Cerebellar cortex (tissue), 1 donor: ENCODE data around the gene ADGRV1.
"Not testable (repeated sequence)": the region's sequence is repeated elsewhere in the genome, so short reads cannot be mapped to it uniquely, and the experiment has no call there.

Experiments
- DNase-seq: peaks from one replicate; pipeline ENCODE4 v3.0.0-alpha.2; 2015; ENCODE audit warnings: low spot score

The ADGRV1 gene

DNA sequence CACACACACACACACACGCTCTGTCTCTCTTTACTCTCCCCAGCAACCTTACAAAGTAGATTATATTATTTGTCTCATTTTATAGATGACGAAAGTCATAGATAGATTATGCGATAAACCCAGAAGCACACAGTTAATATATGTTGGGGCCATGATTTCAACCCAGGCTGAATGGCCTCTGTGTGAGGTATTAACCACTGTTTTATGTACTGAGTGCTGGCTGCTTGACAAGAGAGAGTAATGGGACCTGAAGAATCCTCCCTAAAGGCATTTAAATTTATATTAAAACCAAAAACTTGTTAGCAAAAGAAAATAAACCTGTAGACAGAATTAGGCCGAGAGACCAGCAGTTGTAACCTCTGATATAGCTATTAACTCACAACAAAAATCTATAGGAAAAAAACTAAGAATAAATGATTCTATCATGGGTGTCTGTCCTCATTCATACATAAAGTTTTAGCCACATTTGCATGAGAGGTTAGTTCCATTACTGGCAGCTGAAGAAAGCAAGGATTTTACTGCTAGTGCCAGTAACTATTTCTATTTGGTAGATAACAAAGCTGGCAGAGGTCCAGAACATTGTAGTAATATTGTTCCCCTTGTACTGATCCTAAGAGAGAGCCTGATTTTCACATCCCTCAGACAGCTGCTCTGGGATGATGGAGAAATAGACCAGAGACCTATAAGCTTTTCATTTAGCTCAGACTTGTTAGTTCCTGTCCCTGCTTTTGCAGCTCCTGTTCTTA, 250.9 kb downstream of the ADGRV1 start:
- no peak for DNase-seq

DNA sequence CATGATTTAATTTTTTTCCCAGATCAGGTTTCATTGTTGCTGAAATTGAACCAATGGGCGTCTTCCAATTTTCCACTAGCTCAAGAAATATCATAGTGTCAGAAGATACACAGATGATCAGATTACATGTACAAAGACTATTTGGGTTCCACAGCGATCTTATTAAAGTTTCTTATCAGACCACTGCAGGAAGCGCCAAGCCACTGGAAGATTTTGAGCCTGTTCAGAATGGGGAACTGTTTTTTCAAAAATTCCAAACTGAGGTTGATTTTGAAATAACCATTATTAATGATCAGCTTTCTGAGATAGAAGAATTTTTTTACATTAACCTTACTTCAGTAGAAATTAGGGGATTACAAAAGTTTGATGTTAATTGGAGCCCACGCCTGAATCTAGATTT, 251.6 kb downstream of the ADGRV1 start:
- DNase-seq, result no peak

DNA sequence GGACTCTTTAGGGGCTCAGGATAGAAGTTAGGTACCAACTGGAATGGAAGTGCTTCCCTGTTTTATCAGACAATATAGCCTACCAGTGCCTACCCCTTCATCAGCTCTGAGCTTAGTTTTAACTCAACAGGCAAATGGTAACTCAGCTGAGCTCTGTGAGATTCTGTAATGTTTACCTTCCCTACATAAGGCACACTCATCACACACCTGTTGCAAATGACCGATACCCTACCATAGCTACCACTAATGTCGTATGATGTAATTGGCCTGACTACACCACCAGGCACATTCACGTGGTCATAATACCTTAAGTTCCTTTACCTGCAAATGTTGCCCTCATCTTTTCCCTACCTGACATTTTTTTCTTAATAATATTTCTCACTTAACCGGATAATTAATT, 254.8 kb downstream of the ADGRV1 start:
- DNase-seq, result no peak

DNA sequence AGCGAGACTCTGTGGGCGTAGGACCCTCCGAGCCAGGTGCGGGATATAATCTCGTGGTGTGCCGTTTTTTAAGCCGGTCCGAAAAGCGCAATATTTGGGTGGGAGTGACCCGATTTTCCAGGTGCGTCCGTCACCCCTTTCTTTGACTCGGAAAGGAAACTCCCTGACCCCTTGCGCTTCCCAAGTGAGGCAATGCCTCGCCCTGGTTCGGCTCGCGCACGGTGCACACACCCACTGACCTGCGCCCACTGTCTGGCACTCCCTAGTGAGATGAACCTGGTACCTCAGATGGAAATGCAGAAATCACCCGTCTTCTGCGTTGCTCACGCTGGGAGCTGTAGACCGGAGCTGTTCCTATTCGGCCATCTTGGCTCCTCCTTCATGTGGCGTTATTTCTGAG, 263.5 kb downstream of the ADGRV1 start:
- DNase-seq, result not testable (repeated sequence)

DNA sequence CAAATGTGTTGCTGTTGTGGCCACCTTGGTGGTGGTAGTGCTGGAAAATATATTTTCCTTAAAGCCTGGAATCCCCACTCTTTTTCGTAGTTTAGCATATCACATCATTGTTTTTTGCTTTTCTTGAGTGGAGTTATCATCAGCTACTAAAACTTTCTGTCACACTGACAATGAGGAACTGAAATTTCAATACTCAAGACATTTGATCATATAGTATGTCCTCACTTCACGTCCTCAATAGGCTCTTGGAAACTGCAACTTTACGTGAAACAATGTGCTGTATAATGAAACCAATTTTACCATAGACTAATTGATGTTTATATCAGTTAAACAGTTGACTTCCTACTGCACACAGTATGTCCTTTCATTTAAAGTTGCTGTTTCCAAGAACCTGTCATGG, 265.8 kb downstream of the ADGRV1 start:
- DNase-seq, result no peak

DNA sequence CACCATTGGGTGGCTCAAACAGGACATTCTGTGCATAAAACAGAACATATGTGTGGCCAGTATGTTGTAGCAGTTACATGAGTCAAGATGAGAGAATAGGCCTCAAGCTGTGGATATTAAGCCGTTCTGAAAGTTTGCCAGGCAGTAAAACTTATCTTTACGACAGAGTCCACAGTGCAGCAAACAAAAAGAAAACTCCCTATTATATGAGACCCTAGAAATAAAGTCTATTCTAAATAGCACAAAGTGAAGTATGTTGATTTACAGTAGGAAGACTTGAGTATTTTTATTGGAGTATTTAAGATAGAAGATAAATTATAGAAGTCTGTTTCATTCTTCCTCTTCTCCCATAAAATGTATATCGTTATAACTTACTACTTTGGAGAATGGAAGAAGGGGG, 271.5 kb downstream of the ADGRV1 start:
- no peak for DNase-seq

DNA sequence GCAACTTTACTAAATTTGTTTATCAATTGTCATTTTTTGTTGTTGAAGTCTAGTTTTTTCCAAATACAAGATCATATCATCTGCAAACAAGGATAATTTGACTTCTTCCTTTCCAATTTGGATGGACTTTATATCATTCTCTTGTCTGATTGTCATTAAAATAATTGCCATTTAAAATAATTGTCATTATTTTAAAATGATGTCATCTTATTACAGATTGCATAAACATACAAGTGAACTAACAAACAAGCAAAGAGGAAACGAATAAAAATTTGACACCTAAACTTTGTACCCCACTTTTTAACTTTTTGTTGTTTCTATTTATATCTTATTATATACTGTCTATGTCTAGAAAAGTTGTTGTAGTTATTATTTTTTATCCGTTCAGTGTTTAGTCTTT, 275.2 kb downstream of the ADGRV1 start:
- DNase-seq, result no peak

DNA sequence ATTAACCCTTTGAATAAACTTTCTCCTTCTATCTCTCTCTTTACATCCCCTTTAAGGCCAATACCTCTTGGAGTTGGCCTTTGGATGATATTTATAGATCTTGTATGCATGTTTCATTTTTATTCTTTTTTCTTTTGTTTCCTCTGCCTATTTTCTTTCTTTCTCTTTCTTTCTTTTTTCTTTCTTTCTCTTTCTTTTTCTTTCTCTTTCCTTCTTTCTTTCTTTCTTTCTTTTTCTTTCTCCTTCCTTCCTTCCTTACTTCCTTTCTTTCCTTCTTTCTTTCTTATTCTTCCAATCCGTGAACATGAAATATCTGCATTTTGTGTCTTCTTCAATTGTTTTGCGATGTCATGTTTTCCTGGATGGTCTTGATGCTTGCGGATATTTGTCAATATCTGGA, 276.1 kb downstream of the ADGRV1 start:
- DNase-seq, result no peak

DNA sequence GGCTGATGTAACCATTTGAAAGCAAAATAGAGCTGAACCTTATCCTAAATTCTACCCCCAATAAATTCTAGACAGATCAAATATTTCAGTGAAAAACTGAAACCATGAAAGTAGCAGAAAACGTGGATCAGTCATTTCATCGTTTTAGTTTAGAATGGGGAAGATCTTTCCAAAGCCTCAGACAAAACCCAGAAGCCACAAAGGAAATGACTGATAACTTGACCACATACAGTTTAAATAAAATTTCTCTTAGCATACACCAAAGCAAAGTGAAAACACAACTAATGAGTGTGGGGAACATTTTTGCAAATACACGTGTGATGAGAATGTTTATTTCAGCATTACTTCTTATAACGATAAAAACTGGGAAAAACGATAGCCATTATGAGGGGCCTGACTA, 284.8 kb downstream of the ADGRV1 start:
- no peak for DNase-seq

DNA sequence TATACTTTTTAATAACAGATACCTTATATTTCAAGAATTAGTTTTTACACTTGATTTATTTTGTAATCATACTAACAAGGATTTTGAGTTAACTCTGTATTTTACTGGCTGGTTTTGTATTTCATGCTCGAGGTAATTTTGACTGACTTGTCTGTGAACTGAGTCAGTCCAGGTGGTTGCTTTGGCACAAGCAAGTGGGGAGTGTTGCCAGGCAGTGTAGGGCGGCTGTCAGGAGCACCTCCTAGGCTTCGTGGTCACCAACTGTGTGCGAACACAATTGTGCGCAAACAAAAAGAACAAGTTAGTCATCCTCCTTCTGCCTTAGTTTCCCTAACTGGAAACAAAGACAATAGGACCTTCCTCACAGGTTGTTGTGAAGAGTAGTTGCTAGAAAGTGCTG, 286.3 kb downstream of the ADGRV1 start:
- peak; percentile 46 for DNase-seq

DNA sequence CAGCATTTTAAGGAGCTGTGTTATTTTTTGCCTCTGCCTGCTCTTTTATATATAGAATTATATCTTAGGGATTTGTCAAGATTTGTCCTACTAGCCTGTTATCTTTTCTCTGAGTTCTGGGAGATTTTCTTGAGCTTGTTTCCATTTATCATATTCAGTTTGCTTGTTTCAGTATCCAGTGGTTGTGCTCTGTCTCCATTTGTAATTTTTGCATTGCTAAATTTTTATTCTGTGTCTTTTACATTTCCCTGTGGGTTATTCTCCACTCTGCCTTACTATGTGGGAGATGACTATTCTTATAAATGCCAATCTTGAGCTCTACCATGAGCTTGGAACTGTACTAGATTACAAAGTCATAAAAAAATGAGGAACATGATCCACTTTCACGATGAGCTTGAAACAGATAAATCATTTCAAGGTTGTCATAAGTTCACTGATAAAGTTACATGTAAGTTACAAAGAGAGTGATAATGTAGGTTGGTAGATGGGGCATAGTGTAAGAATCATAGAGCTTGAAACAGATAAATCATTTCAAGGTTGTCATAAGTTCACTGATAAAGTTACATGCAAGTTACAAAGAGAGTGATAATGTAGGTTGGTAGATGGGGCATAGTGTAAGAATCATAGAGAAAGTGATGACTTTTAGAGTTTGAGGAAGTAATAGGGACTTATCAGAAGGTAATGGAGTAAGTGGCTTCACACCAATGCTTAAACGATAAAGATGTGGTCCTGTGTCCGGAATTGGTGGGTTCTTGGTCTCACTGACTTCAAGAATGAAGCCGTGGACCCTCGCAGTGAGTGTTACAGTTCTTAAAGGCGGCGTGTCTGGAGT, 287.3 kb downstream of the ADGRV1 start:
- no peak for DNase-seq

DNA sequence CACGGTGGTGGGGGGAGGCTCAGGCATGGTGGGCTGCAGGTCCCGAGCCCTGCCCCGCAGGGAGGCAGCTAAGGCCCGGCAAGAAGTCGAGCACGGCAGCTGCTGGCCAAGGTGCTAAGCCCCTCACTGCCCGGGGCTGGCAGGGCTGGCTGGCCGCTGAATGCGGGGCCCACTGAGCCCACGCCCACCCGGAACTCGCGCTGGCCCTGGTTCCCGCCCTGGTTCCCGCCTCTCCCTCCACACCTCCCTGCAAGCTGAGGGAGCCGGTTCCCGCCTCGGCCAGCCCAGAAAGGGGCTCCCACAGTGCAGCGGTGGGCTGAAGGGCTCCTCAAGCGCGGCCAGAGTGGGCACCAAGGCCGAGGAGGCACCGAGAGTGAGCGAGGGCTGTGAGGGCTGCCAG, 289.0 kb downstream of the ADGRV1 start:
- DNase-seq, result not testable (repeated sequence)

DNA sequence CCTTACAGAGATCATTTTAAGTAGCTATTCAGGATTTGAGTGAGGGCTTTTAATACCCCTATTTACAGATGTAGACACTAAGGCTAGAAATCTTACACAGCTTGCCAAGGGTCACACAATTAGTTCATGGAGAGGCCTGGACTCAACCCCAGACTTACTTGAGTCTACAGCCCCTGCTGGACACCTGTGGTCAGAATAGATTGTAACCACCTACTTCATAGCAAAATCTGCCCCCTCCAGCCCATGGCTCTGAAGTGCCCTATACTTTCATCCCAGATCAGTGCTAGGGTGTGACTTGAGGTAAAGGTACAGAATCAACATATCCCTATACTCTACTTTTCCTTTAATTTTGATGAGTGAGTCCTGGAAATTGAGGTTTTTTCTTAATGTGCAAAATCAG, 291.3 kb downstream of the ADGRV1 start:
- DNase-seq, result no peak

DNA sequence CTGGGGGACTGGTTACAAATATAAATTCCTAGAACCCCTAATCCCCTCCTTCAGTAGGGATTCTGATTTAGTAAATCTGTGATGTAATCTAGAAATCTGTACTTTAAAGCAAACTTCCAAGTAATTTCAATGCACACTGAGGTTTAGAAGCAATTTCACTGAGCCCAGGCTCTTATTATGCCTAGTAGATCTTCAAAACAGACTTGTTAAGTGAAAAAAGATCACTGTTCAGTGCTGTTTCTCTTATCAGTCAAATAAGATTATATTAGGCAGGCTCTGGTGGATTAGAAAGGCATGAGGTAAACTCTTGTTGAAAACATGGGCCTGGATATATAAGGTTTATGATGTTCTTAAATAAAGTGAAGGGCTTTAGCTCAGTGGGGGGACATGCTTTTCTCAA, 293.9 kb downstream of the ADGRV1 start:
- DNase-seq, result no peak

DNA sequence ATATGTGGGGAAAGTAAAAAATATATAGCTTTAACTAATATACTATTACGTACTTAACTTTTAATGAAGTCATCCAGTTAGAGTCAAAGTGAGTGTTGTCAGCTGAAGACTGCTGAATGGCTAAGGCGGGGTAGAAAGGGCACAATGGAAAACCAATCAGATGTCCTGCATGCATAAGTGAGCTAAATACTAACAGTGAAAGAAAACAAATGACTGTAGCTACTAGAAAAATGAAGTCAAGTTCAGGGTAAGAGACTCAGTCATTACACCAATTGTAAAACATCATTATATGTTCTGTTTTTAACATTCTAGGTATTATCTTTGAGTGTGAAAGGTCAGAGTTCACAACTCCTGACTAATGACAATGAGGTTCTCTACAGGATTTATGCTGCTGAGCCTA, 295.2 kb downstream of the ADGRV1 start:
- no peak for DNase-seq

DNA sequence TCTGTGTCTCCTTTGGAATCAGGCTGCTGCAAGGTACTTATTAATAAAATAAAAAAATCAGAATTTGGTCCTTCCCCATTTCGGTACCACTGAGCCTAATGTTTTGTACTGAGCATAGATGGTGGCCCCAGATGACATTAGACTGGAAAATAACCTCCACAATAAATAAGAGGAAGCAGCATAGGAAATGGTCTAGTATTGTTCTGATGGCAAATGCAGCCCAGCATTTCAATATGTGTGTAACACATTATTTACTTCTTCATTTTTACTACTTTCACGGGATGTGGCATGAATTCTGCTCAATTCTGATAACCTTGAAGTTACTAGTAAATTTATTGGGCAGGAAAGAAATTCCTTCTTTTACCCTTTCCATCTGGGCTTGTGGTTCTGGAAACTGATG, 295.6 kb downstream of the ADGRV1 start:
- DNase-seq, result no peak

DNA sequence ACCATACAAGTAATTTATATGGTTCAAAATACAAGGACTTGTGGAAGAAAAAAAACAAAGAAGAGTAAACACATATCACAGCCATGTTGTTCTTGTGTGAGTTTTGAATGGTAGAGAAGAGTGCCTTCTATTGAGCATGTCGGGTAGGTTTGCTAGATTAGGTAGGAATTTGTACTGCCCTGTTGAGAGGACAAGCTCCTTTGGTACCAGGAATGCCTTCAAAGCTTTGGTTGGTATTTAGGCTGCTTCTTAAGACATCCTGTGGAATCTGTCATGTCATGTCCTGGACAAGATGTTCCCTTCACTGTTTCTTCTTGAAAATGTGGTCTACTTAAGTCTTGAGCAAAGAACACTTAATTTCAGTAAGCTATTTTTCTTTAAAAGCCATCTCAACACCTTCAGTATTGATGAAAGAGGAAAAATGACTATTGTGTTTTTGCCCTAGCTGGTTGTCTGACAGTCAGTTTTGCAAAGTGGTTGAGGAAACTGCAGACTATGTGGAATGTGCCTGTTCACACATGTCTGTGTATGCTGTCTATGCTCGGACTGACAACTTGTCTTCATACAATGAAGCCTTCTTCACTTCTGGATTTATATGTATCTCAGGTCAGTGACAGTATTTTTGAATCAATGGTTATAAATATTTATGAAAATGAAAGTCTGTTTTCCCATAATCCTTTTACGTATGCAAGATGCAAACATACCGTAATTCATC, 296.9 kb downstream of the ADGRV1 start:
- no peak for DNase-seq

DNA sequence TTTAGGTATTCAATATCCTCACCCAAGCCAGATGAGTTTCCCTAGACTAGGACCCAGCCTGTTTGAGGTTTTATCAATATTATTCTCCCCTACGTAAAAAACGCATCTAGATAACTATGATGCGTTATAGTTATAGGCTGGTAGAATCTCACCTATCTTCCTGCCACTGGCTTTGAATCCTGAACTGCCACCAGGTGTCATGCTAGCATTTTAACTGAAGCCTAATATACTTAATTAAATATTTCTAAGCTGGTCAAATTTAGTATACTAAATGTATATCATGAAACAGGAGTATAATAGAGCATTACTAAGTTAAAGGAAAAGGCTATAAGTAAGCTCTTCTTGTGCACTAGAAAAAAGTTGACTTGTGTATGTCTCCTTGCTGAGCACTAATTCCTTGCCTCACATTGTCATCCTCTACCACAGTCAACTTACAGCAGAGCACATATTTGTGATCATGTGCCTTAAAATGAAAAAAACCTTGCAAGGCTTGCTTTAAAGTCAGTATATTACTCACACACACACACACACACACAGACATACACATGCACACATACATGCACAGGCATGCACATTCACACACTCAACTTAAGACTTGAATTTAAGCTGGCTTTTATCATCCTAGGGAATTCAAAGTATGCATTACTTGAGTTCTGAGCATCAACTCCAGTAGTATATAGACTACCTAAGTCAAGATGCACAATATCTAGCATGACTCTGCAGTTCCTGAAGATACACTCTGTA, 303.4 kb downstream of the ADGRV1 start:
- DNase-seq, result no peak

DNA sequence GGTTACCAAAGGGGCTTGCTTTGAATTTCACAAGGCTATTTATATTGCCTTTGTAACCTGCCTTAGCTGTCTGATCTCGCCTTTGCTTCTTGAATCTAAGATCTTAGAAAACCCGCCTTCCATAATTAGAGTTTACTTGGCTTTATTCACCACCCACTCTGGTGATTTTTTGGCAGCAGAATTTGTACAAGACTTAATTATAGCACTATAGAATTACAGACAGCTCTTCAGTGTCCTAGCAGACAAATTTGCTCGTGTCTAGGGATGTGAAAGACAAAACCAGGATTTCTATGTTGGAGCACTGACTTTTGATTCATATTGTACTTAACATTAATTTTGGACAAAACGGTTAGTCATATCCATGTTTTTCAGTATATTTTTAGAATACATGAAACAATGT, 306.6 kb downstream of the ADGRV1 start:
- DNase-seq, result no peak

DNA sequence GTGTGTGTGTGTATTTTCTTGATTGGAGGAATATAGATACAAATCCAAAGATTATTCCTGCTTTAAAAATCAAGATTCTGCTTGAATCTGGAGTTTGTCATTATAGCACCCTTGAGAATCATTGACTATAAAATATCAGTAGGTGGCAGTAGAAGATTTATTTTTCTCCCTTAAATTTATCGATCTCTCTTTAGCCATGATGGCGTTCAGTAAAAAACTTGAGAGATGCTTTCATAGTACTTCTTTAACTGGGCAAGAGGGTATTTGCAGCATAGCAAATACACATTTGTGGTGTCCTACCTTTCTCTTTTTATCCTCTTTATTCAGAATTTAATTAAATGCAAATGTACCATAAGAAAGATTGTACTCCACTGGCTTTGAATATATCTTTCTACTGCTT, 307.7 kb downstream of the ADGRV1 start:
- DNase-seq, result peak; percentile 41

DNA sequence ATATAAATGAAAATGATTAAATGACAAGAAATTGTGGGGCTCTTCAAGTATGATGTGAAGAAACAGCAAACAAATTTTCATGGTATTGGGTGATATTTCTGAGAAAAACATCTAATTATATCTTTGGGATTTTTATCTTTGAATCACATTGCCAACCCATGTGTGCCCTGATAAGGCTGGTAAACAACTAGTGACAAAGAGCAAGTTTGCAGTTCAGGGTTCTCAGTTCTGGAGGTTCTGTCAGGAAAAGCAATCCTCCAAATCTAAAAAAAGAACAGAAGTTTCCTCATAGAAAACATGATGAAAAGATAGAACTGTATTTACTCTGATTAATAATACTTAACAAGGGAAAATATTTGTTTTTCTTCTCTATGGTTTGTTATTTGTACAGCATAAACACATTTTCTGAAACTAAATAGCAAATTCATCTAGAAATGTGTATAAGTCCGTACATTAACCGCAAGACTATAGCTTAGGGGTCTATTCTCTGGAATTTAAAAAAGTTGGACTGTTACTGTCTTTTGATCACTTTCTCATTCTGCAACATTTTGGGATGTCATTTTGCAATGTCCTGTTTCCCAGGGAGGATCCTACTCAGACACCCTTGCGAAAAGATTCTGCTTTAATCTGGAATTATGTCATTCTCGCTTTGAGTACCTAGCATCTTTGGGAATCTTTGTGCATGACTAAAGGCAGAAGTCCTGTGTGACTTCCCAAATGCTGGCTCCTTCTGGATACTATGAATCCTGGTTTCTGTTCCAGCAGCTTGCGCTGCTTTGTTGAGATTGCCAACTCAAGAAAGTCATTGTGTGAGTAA, 308.5 kb downstream of the ADGRV1 start:
- DNase-seq, result no peak
